Right cardiac atrium (tissue), 5 donors: ENCODE measurements around the gene MYOM3. TPM values are rescaled to one million over a fixed set of nuclear protein-coding genes. Genes with fewer than 3 reads are reported as not detected.
A peak's percentile ranks its signal among the peaks of the same experiment; 100 is the strongest.
"Not testable (repeated sequence)": the region's sequence is repeated elsewhere in the genome, so short reads cannot be mapped to it uniquely, and the experiment has no call there.

Experiments used
- ATAC-seq, 2 donors: fragments of 200-7000 bp; cut with Tn5 transposase; one replicate each; pipeline versions ENCODE4 v1.8.0 to v1.9.1; 2020; ENCODE audit warnings: moderate library complexity in 2 of 2, mild to moderate bottlenecking in 1 of 2
- DNase-seq, 3 donors: peaks; one replicate each; pipeline ENCODE4 v3.0.0-alpha.2; 2020
- H3K27ac ChIP-seq: one replicate; pipeline ENCODE4 v1.5.1; 2013; ENCODE audit warnings: mild to moderate bottlenecking, low read length, control low read depth, moderate library complexity
- H3K27me3 ChIP-seq: one replicate; pipeline ENCODE4 v1.6.1; 2013; ENCODE audit not compliant: control insufficient read depth, insufficient read depth
- H3K4me1 ChIP-seq: one replicate; pipeline ENCODE4 v1.6.1; 2013; ENCODE audit warnings: low read length; ENCODE audit not compliant: control insufficient read depth, insufficient read depth
- H3K4me3 ChIP-seq: one replicate; pipeline ENCODE4 v1.5.1; 2013; ENCODE audit warnings: low read length, control low read depth
- H3K9me3 ChIP-seq: one replicate; pipeline ENCODE4 v1.6.1; 2013; ENCODE audit warnings: low read length; ENCODE audit not compliant: control insufficient read depth
- WGBS: extraction: QIAGEN DNeasy Blood & Tissue Kit; methylation state at CpG from one replicate; pipeline ENCODE4 v1.1.7; 2013; 5-methylcytosine and 5-hydroxymethylcytosine counted together
- intact Hi-C, 4 donors: fragments of 100-400 bp; cut with DNase I; formaldehyde crosslinking; loops; one replicate each; pipeline versions ENCODE4 v1.11.0 to v1.14.0; 2022 to 2023
- polyA plus RNA-seq: library from polyadenylated mRNA; stranded (reverse); fragments of 200-250 nt; gene quantifications from one replicate; pipeline ENCODE4 v1.2.3, GENCODE V29; 2013
- total RNA-seq, 4 donors: library from RNA; stranded (reverse); fragmentation: NEBNext Ultra II Directional; extraction: Animal tissue kit (Norgen Biotek cat#: 25700); gene quantifications; one replicate each; pipeline ENCODE4 v1.2.1, GENCODE V29; 2021
- donor health status: healthy with polysubstance abuse.
- donor health status: DM: no; HTN: yes; CAD: no.
- donor health status: DM: no; HTN: no; CAD: no.
- donor health status: DM: no; HTN: yes; CAD: no; lungs with severe emphysema.
- donor health status: DM: yes; HTN: yes; CAD: no.

MYOM3 gene
- total and polyA plus RNA-seq, 5 donors: 202 to 292 (median 258) TPM

DNA sequence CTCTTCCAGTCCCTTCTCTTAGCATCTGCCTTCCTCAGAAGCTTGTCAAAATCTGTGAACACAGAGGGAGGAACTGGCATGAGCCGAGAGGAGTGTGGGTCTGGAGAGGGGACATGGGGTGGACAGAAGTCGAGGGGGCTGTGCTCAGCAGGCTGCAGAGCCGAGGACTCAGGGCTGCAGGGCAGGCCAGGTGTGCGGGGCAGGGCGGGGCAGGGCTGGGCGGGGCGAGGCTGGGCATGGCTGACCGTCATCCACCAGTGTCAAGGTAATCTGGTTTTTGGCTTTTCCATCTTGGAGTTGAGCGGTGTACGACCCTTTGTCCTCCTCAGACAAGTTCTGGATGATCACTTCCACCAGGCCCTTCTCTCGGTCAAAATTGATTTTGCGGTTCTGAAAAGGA, 44.0 kb downstream of the MYOM3 start:
- Histone ChIP-seq H3K27me3 (no peaks in the 10 kb centered on the region), H3K4me3 (no peak overlapping the region), H3K4me1 (no peaks in the 10 kb centered on the region), H3K27ac (no peak overlapping the region), H3K9me3 (no peaks in the 10 kb centered on the region)
- ATAC-seq (no peak), DNase-seq (no peak)
- 88% methylated on average over 12 of the region's 12 CpGs for WGBS
- intact Hi-C loops: no loop called here

- H3K4me1 ChIP-seq: no peaks in the 10 kb centered on the region
- no peaks in the 10 kb centered on the region for H3K9me3 ChIP-seq
- no peak for DNase-seq
- H3K27ac ChIP-seq: no peak overlapping the region
- H3K27me3 ChIP-seq: no peaks in the 10 kb centered on the region
- intact Hi-C loops: no loop called here
- no peak for ATAC-seq
- 52% methylated on average over 7 of the region's 7 CpGs for WGBS
- H3K4me3 ChIP-seq: no peak overlapping the region
Measured at GRCh38 chr1:24065304-24065703, 46.6 kb downstream of the MYOM3 start.

DNA sequence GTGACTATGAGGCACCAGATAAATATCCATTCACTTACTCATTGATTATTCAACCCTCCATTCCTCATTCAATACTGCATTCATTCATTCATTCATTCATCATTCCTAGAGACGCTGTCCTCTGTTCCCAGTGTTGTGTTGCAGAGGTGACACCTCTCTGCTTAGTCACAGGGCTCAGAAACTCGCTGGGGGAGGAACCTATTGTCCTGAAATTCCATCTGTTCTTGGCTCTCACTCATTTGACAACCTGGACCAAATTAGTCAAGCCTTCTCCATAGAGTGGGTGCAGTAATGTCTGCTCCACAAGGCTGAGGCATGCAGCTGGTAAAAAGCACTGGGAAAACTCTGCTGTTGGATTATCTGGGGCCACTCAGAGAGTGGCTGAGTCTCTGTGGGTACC, 49.7 kb downstream of the MYOM3 start:
- 78% methylated on average over 2 of the region's 2 CpGs for WGBS
- Histone ChIP-seq H3K4me3 (no peak overlapping the region), H3K4me1 (no peaks in the 10 kb centered on the region), H3K9me3 (no peaks in the 10 kb centered on the region), H3K27ac (no peak overlapping the region), H3K27me3 (no peaks in the 10 kb centered on the region)
- ATAC-seq: no peak
- no peak for DNase-seq
- intact Hi-C loops: no loop called here

DNA sequence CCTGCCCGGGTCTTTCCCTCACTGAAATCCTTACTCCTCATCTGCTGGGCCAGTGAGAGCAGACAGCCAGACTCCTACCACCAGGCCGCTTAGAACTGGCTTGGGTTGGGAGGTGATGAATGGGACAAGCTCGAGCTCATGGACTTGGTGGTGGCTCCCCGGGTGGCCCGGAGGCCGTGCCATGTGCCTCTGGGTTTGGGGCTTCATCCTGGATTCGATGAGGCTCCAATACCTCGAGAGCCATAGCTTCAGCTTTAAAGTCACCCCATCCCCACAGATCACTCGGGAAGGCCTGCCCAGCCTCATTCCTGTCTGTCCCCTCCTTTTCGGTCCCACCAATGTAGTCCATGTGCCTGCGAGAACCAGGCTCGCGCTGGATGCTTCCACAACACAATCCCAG, 51.5 kb downstream of the MYOM3 start:
- H3K27ac ChIP-seq: no peak overlapping the region
- intact Hi-C loops: no loop called here
- H3K4me3 ChIP-seq: no peak overlapping the region
- 91% methylated on average over 13 of the region's 13 CpGs for WGBS
- DNase-seq: no peak
- no peaks in the 10 kb centered on the region for H3K4me1 ChIP-seq
- no peak for ATAC-seq
- H3K9me3 ChIP-seq: no peaks in the 10 kb centered on the region
- no peaks in the 10 kb centered on the region for H3K27me3 ChIP-seq

GRCh38 chr1:24058671-24059455, 53.1 kb downstream of the MYOM3 start:
- no peaks in the 10 kb centered on the region for H3K4me1 ChIP-seq
- H3K27me3 ChIP-seq: no peaks in the 10 kb centered on the region
- DNase-seq: no peak
- intact Hi-C loops: no loop called here
- WGBS: 69% methylated on average over 14 of the region's 14 CpGs
- H3K4me3 ChIP-seq: no peak overlapping the region
- no peak for ATAC-seq
- no peaks in the 10 kb centered on the region for H3K9me3 ChIP-seq
- no peak overlapping the region for H3K27ac ChIP-seq

DNA sequence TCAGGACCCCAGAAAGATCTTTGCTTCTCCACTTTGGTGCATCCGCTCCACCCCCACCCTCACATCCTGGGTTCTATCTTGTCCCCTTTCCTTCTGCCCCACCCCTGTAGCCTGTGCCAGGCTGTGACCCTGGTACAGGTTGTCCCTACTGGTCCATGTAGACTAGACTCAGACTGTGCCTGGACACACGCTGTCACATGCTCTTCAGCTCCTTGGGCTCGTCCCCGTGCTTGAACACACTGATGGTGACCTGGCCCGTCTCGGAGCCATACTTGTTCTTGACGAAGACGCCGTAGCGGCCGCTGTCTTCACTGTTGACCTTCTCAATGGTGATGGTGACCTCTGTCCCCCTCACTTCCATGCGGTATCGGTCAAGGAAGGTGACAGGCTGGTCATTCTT, 54.8 kb downstream of the MYOM3 start:
- Histone ChIP-seq H3K27me3 (no peaks in the 10 kb centered on the region), H3K4me3 (no peak overlapping the region), H3K27ac (no peak overlapping the region), H3K4me1 (no peaks in the 10 kb centered on the region), H3K9me3 (no peaks in the 10 kb centered on the region)
- 90% methylated on average over 13 of the region's 13 CpGs for whole genome bisulfite sequencing
- DNase-seq (no peak), ATAC-seq (peak in 1 of 2 donors; percentile 20)
- intact Hi-C loops: no loop called here

- Histone ChIP-seq H3K9me3 (no peaks in the 10 kb centered on the region), H3K4me3 (no peak overlapping the region), H3K27me3 (no peaks in the 10 kb centered on the region), H3K4me1 (no peaks in the 10 kb centered on the region), H3K27ac (no peak overlapping the region)
- 82% methylated on average over 8 of the region's 8 CpGs for WGBS
- DNase-seq (no peak), ATAC-seq (no peak)
- intact Hi-C loops: no loop called here
Measured at GRCh38 chr1:24055681-24056080, 56.3 kb downstream of the MYOM3 start.

DNA sequence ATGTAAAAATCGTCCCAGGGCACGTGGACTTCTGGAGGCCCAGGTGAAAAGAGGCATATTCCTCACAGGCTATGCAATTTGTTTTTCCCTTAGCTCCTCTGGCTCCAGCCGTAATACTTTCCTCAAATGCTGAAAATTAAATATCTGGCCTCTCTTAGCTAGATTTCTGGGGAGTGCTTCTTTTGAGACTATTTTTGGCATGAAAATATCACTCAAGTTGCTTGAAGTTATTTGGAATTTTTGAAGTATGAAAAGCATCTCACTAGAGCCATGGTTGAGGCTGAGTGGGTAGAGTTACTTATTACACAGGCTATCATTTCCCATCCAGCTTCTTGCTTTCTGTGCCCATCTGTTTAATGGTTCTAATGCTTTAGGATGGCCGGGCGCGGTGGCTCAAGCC, 59.7 kb downstream of the MYOM3 start:
- no peaks in the 10 kb centered on the region for H3K27me3 ChIP-seq
- DNase-seq (no peak), ATAC-seq (no peak)
- H3K27ac ChIP-seq: no peak overlapping the region
- WGBS: 51% methylated on average over 6 of the region's 6 CpGs
- intact Hi-C loops: no loop called here
- H3K9me3 ChIP-seq: no peaks in the 10 kb centered on the region
- no peak overlapping the region for H3K4me3 ChIP-seq
- no peaks in the 10 kb centered on the region for H3K4me1 ChIP-seq

DNA sequence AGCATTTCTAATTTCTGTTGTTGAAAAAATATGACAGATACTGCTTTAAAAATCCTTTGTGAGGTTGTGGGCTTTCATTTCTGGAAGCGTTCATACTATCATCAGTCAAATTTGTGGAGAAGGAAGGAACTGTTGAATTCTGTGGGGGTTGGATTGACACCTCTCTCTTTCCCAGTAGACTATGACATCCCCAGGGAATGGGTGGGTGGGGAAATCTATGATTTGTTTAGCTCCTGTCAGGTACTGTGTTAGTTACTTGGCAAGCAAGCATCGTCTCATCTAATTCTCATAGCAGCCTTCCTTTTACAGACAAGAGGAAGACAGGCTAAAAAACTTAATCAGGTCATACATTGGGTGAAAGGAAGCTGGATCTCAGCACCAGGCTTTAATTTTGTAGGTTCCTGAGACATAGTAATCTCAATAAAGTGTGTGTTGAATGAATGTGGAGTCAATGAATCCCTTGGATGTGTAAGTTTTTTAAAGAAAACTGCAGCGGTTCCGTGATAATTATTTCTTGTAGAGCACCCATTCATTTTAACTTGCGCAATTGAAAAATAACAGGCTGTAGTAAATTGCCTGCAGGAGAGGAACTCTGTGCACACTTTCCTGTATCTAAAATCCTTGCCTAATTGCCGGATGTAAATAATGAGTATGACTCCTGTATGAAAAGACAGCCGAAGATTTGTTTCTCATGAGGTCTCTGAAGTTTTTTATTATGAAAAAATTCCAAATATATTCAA, 60.6 kb downstream of the MYOM3 start:
- 56% methylated on average over 7 of the region's 7 CpGs for WGBS
- Histone ChIP-seq H3K27ac (no peak overlapping the region), H3K4me3 (no peak overlapping the region), H3K9me3 (no peaks in the 10 kb centered on the region), H3K4me1 (peaks cover 2% of the 10 kb centered on the region), H3K27me3 (no peaks in the 10 kb centered on the region)
- intact Hi-C loops: no loop called here
- ATAC-seq (no peak), DNase-seq (no peak)

- intact Hi-C loops: no loop called here
- H3K27me3 ChIP-seq: no peaks in the 10 kb centered on the region
- ATAC-seq (no peak), DNase-seq (no peak)
- peaks cover 6% of the 10 kb centered on the region for H3K4me1 ChIP-seq
- no peak overlapping the region for H3K27ac ChIP-seq
- 94% methylated on average over 7 of the region's 7 CpGs for WGBS
- H3K4me3 ChIP-seq: no peak overlapping the region
- H3K9me3 ChIP-seq: no peaks in the 10 kb centered on the region
Measured at GRCh38 chr1:24049733-24050132, 62.2 kb downstream of the MYOM3 start.

- ATAC-seq, H3K4me1 ChIP-seq, H3K27ac ChIP-seq, intact Hi-C loops, H3K4me3 ChIP-seq, H3K9me3 ChIP-seq, H3K27me3 ChIP-seq, DNase-seq: not testable (repeated sequence)
- WGBS: 86% methylated on average over 4 of the region's 4 CpGs
Measured at GRCh38 chr1:24048894-24049293, 63.0 kb downstream of the MYOM3 start.
